Breast epithelium (tissue), 4 donors: ENCODE results near the gene PSMC3IP. TPM values are rescaled to one million over a fixed set of nuclear protein-coding genes. Genes with fewer than 3 reads are reported as not detected.

Experiments
- DNase-seq, 2 donors: peaks; one replicate each; pipeline ENCODE4 v3.0.0-alpha.2; 2019; ENCODE audit warnings: low spot score in 2 of 2
- H3K27ac ChIP-seq, 2 donors: fragments of 200-600 bp; sonication (generic) in 1 of 2; one replicate each; pipeline ENCODE4 v1.5.1; 2016 to 2019; ENCODE audit warnings: mild to moderate bottlenecking in 1 of 2
- H3K27me3 ChIP-seq, 2 donors: fragments of 200-600 bp; sonication (generic) in 1 of 2; one replicate each; pipeline versions ENCODE4 v1.5.1 to v1.6.0; 2017 to 2019; ENCODE audit warnings: control low read depth in 1 of 2, mild to moderate bottlenecking in 1 of 2
- H3K36me3 ChIP-seq: fragments of 200-600 bp; one replicate; pipeline ENCODE4 v1.5.1; 2019
- H3K4me1 ChIP-seq, 2 donors: fragments of 200-600 bp; sonication (generic); one replicate each; pipeline ENCODE4 v1.5.1; 2016 to 2019; ENCODE audit warnings: control low read depth in 1 of 2
- H3K4me3 ChIP-seq, 3 donors: fragments of 200-600 bp; sonication (generic); 1 replicate in 2 of 3; 2 replicates in 1 of 3; pipeline ENCODE4 v1.5.1; 2016 to 2019; ENCODE audit warnings: mild to moderate bottlenecking in 3 of 3, moderate library complexity in 2 of 3
- H3K9me3 ChIP-seq, 2 donors: fragments of 200-600 bp; sonication (generic) in 1 of 2; one replicate each; pipeline ENCODE4 v1.5.1; 2016 to 2019; ENCODE audit warnings: control low read depth in 1 of 2
- CTCF ChIP-seq, 3 donors: fragments of 450-650 bp; IDR thresholded peaks; one replicate each; pipeline ENCODE4 v1.5.1; 2016 to 2017; ENCODE audit warnings: antibody characterized with exemption in 3 of 3, mild to moderate bottlenecking in 3 of 3, moderate library complexity in 3 of 3
- POLR2A ChIP-seq: fragments of 450-650 bp; IDR thresholded peaks from one replicate; pipeline ENCODE4 v1.6.1; 2016; ENCODE audit warnings: antibody characterized with exemption, mild to moderate bottlenecking, moderate library complexity
- POLR2AphosphoS5 ChIP-seq, 3 donors: sonication (generic); formaldehyde crosslinking; IDR thresholded peaks; one replicate each; pipeline ENCODE4 v1.6.1; 2017; ENCODE audit warnings: antibody characterized with exemption in 3 of 3
- intact Hi-C: fragments of 100-400 bp; cut with DNase I; formaldehyde crosslinking; loops from one replicate; pipeline ENCODE4 v1.15.1; 2023; ENCODE audit warnings: low total_unique reads
- total RNA-seq, 3 donors: library from RNA; depleted of rRNA; stranded (reverse); fragments of >200 nt; gene quantifications; one replicate each; pipeline ENCODE4 v1.1.0, GENCODE V29; 2016

PSMC3IP gene
- total RNA-seq, 3 donors from 2014 or later: 3.3 to 4.2 (median 3.5) TPM

GRCh38 chr17:42527932-42528331 is 49.6 kb downstream of the PSMC3IP start:
- no peaks in the 10 kb centered on the region for H3K36me3 ChIP-seq
- no peak for DNase-seq
- no peaks in the 10 kb centered on the region for H3K27me3 ChIP-seq
- H3K9me3 ChIP-seq: no peaks in the 10 kb centered on the region
- intact Hi-C loops: loop anchor here (5.0 kb wide), 1 partner anchor 216 kb away; no protein-coding TSS in a partner anchor
- TF ChIP-seq CTCF (IDR thresholded peaks at IDR 0.05): no peak
- TF ChIP-seq POLR2AphosphoS5 (IDR thresholded peaks at IDR 0.05): no peak
- TF ChIP-seq POLR2A: no peak
- H3K4me3 ChIP-seq: no peak overlapping the region
- peaks cover 0 to 5% of the 10 kb centered on the region in 2 donors for H3K4me1 ChIP-seq
- no peak overlapping the region for H3K27ac ChIP-seq

- no peak for TF ChIP-seq POLR2AphosphoS5 (IDR thresholded peaks at IDR 0.05)
- TF ChIP-seq CTCF (IDR thresholded peaks at IDR 0.05): no peak
- no peak for TF ChIP-seq POLR2A
Measured at GRCh38 chr17:42526031-42526444, 51.5 kb downstream of the PSMC3IP start.

GRCh38 chr17:42525221-42525620 is 52.3 kb downstream of the PSMC3IP start:
- no peak for DNase-seq
- no peaks in the 10 kb centered on the region for H3K27me3 ChIP-seq
- H3K9me3 ChIP-seq: no peaks in the 10 kb centered on the region
- H3K27ac ChIP-seq: peak overlapping the region; percentile 38 to 96
- H3K36me3 ChIP-seq: no peaks in the 10 kb centered on the region
- peaks cover 12 to 28% of the 10 kb centered on the region in 2 donors for H3K4me1 ChIP-seq
- intact Hi-C loops: loop anchor here (5.0 kb wide), 1 partner anchor 213 kb away; no protein-coding TSS in a partner anchor
- TF ChIP-seq CTCF (IDR thresholded peaks at IDR 0.05): no peak
- no peak for TF ChIP-seq POLR2A
- no peak for TF ChIP-seq POLR2AphosphoS5 (IDR thresholded peaks at IDR 0.05)
- H3K4me3 ChIP-seq: no peak overlapping the region

More at GRCh38 chr17:42526031-42526444, 51.5 kb downstream of the PSMC3IP start:
- intact Hi-C loops: loop anchor here (5.0 kb wide), 1 partner anchor 214 kb away; no protein-coding TSS in a partner anchor
- peak overlapping the region; percentile 34 to 38 for H3K27ac ChIP-seq
- no peaks in the 10 kb centered on the region for H3K36me3 ChIP-seq
- no peaks in the 10 kb centered on the region for H3K27me3 ChIP-seq
- no peak for DNase-seq
- H3K9me3 ChIP-seq: no peaks in the 10 kb centered on the region
- no peak overlapping the region for H3K4me3 ChIP-seq
- peaks cover 4 to 19% of the 10 kb centered on the region in 2 donors for H3K4me1 ChIP-seq

- no peaks in the 10 kb centered on the region for H3K36me3 ChIP-seq
- intact Hi-C loops: no loop called here
- H3K4me1 ChIP-seq: peaks cover 34 to 51% of the 10 kb centered on the region in 2 donors
- TF ChIP-seq POLR2A (no peak), POLR2AphosphoS5 (IDR thresholded peaks at IDR 0.05) (no peak), CTCF (IDR thresholded peaks at IDR 0.05) (no peak)
- DNase-seq: no peak
- H3K27ac ChIP-seq: peak overlapping the region; percentile 96 to 99
- H3K4me3 ChIP-seq: no peak overlapping the region
- H3K27me3 ChIP-seq: no peaks in the 10 kb centered on the region
- H3K9me3 ChIP-seq: no peaks in the 10 kb centered on the region
Measured at GRCh38 chr17:42522798-42523278, 54.7 kb downstream of the PSMC3IP start.

Other genes with a start within 250 kb of the PSMC3IP start
- 100 to 1,000 TPM; 193 to 322 (median 238) TPM for gene STAT3, start 189.3 kb downstream of the PSMC3IP start, total RNA-seq
- gene CAVIN1, start 154.5 kb downstream of the PSMC3IP start, total RNA-seq: 100 to 1,000 TPM; 288 to 554 (median 306) TPM
- gene ATP6V0A1, start 118.9 kb downstream of the PSMC3IP start, total RNA-seq: 10 to 100 TPM; 53.1 to 74.5 (median 60.0) TPM
- 100 to 1,000 TPM in 1 of 3 donors, 10 to 100 TPM in 2; 42.9 to 101 (median 48.4) TPM for gene NAGLU, start 41.5 kb downstream of the PSMC3IP start, total RNA-seq
- 1 to 10 TPM; 1.2 to 5.6 (median 1.8) TPM for gene HSD17B1, start 24.8 kb downstream of the PSMC3IP start, total RNA-seq
- 10 to 100 TPM; 21.4 to 48.1 (median 26.9) TPM for gene COASY, start 15.6 kb downstream of the PSMC3IP start, total RNA-seq
- 10 to 100 TPM; 27.2 to 49.8 (median 39.4) TPM for gene MLX, start 10.6 kb downstream of the PSMC3IP start, total RNA-seq
- gene RETREG3, start 31.6 kb upstream of the PSMC3IP start, total RNA-seq: 10 to 100 TPM; 58.7 to 85.8 (median 62.4) TPM
- 10 to 100 TPM; 20.5 to 34.4 (median 22.8) TPM for gene TUBG1, start 32.0 kb upstream of the PSMC3IP start, total RNA-seq
- gene TUBG2, start 81.6 kb upstream of the PSMC3IP start, total RNA-seq: 10 to 100 TPM; 19.2 to 27.9 (median 26.1) TPM
- 10 to 100 TPM; 15.4 to 32.2 (median 24.6) TPM for gene PLEKHH3, start 99.3 kb upstream of the PSMC3IP start, total RNA-seq
- 1 to 10 TPM; 1.6 to 4.6 (median 1.9) TPM for gene CCR10, start 104.1 kb upstream of the PSMC3IP start, total RNA-seq
- gene CNTNAP1, start 104.8 kb upstream of the PSMC3IP start, total RNA-seq: 1 to 10 TPM; 1.8 to 4.9 (median 3.7) TPM
- 10 to 100 TPM; 50.8 to 91.1 (median 70.1) TPM for gene EZH1, start 167.3 kb upstream of the PSMC3IP start, total RNA-seq
- 100 to 1,000 TPM in 1 of 3 donors, 10 to 100 TPM in 2; 17.9 to 245 (median 29.5) TPM for gene RAMP2, start 183.5 kb upstream of the PSMC3IP start, total RNA-seq
- gene VPS25, start 195.7 kb upstream of the PSMC3IP start, total RNA-seq: 10 to 100 TPM; 53.4 to 70.4 (median 61.9) TPM
- gene WNK4, start 202.9 kb upstream of the PSMC3IP start, total RNA-seq: 1 to 10 TPM in 1 of 3 donors, under 1 TPM in 2; 0.16 to 4.1 (median 0.66) TPM
- gene COA3, start 221.0 kb upstream of the PSMC3IP start, total RNA-seq: 10 to 100 TPM; 52.6 to 74.1 (median 72.8) TPM
- gene CNTD1, start 221.1 kb upstream of the PSMC3IP start, total RNA-seq: under 1 TPM in 1 of 3 donors, not detected in 2; 0.59 TPM
- 100 to 1,000 TPM in 1 of 3 donors, 10 to 100 TPM in 2; 88.5 to 139 (median 89.0) TPM for gene BECN1, start 246.6 kb upstream of the PSMC3IP start, total RNA-seq